PC-3 (cell line): ENCODE results near the gene C22orf39. TPM values are rescaled to one million over a fixed set of nuclear protein-coding genes. Genes with fewer than 3 reads are reported as not detected.

ENCODE experiments used
- ATAC-seq: fragments of 200-7000 bp; cut with Tn5 transposase; 2 replicates; pipeline ENCODE4 v1.9.1; 2020; ENCODE audit warnings: mild to moderate bottlenecking, moderate library complexity
- BruUV-seq: library from RNA; stranded (reverse); fragments of 400-500 nt; replicated peaks from 2 replicates; lab custom pipeline; 2021; lab: Mats Ljungman, UMichigan
- CTCF ChIA-PET: fragments of 300-600 bp; sonication (Branson Sonifier 250); formaldehyde crosslinking; loops from one replicate; lab custom pipeline; 2022; ENCODE audit warnings: antibody characterized with exemption; lab: Charles Lee
- POLR2A ChIA-PET: fragments of 300-600 bp; sonication (Branson Sonifier 250); formaldehyde crosslinking; loops from one replicate; lab custom pipeline; 2022; ENCODE audit warnings: antibody characterized with exemption; ENCODE audit not compliant: unreplicated experiment; lab: Charles Lee
- DNase-seq: peaks from one replicate; pipeline ENCODE4 v3.0.0-alpha.2; 2015
- H2AFZ ChIP-seq: fragments of 300-600 bp; sonication (generic); 2 replicates; pipeline ENCODE4 v1.6.0; 2016; ENCODE audit warnings: antibody characterized with exemption, low read length
- H3F3A ChIP-seq: fragments of 300-600 bp; sonication (generic); one replicate; pipeline ENCODE4 v1.6.0; 2017; ENCODE audit warnings: antibody characterized with exemption, low read length, control low read depth, mild to moderate bottlenecking; ENCODE audit not compliant: unreplicated experiment
- H3K27ac ChIP-seq: fragments of 300-600 bp; sonication (generic); 2 replicates; pipeline ENCODE4 v1.5.1; 2016; ENCODE audit warnings: mild to moderate bottlenecking, low read length
- H3K27me3 ChIP-seq: fragments of 300-600 bp; sonication (generic); 2 replicates; pipeline ENCODE4 v1.6.1; 2016; ENCODE audit warnings: low read length, mixed read lengths
- H3K36me3 ChIP-seq: fragments of 300-600 bp; sonication (generic); 2 replicates; pipeline ENCODE4 v1.6.1; 2016; ENCODE audit warnings: low read depth, mixed run types, low read length, mixed read lengths
- H3K4me1 ChIP-seq: fragments of 300-600 bp; sonication (generic); 2 replicates; pipeline ENCODE4 v1.5.1; 2016; ENCODE audit warnings: low read length; ENCODE audit not compliant: insufficient read depth
- H3K4me2 ChIP-seq: fragments of 300-600 bp; sonication (generic); 2 replicates; pipeline ENCODE4 v1.6.0; 2016; ENCODE audit warnings: low read length
- H3K4me3 ChIP-seq: fragments of 300-600 bp; sonication (generic); 2 replicates; pipeline ENCODE4 v1.5.1; 2016; ENCODE audit warnings: mild to moderate bottlenecking, low read length, mixed read lengths
- H3K79me2 ChIP-seq: fragments of 300-600 bp; sonication (generic); 2 replicates; pipeline ENCODE4 v1.6.1; 2017; ENCODE audit warnings: low read length, mixed read lengths
- H3K9ac ChIP-seq: fragments of 300-600 bp; sonication (generic); 2 replicates; pipeline ENCODE4 v1.6.0; 2016; ENCODE audit warnings: mild to moderate bottlenecking, low read length
- H3K9me2 ChIP-seq: fragments of 300-600 bp; sonication (generic); replicated peaks from 2 replicates; pipeline ENCODE4 v1.6.1; 2016; ENCODE audit warnings: mixed run types, low read length, mixed read lengths
- H3K9me3 ChIP-seq: fragments of 300-600 bp; sonication (generic); 2 replicates; pipeline ENCODE4 v1.6.1; 2016; ENCODE audit warnings: low read length, mixed read lengths
- H4K20me1 ChIP-seq: fragments of 300-600 bp; sonication (generic); 2 replicates; pipeline ENCODE4 v1.6.1; 2016; ENCODE audit warnings: low read length, mixed read lengths
- CTCF ChIP-seq: fragments of 300-600 bp; sonication (generic); conservative IDR thresholded peaks from 2 replicates; pipeline ENCODE4 v1.5.1; 2017; ENCODE audit warnings: antibody characterized with exemption, low read depth, mild to moderate bottlenecking, low read length
- EZH2 ChIP-seq: fragments of 300-600 bp; sonication (generic); IDR thresholded peaks from one replicate; pipeline ENCODE4 v1.6.1; 2017; ENCODE audit warnings: antibody characterized with exemption, mild to moderate bottlenecking, low read length; ENCODE audit not compliant: unreplicated experiment
- EZH2phosphoT487 ChIP-seq: fragments of 300-600 bp; sonication (generic); IDR thresholded peaks from 2 replicates; pipeline ENCODE4 v1.6.1; 2018; ENCODE audit warnings: mild to moderate bottlenecking, antibody characterized with exemption, low read length, borderline replicate concordance
- intact Hi-C: fragments of 100-400 bp; cut with micrococcal nuclease; formaldehyde crosslinking; loops from 2 replicates; pipeline ENCODE4 v1.9.0; 2023
- total RNA-seq: library from RNA; depleted of rRNA; stranded (reverse); fragments of >200 nt; gene quantifications from 2 replicates; pipeline ENCODE4 v1.2.3, GENCODE V29; 2014

The C22orf39 gene
- total RNA-seq, 1 experiment from 2014 or later: 25.0 TPM

DNA sequence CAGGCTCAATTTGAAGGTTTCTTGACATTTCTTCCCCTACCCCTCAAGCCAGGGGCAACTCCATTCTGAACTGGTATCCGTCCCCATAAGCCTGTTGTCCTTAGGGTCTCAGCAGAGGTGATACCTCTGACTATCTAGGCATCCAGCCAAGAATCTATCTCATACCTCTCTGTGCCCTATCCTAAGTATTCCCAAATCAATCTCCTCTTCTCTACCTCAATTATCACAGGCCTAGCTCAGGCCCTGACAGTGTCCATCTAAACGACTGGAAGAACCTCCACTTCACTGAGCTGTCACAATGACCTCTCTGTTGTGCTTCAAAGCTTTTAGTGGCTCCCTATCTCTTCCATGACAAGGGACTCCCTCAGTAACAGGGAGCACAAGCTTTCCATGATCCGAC is 42.8 kb downstream of the C22orf39 start:
- no peaks in the 10 kb centered on the region for H3K9me2 ChIP-seq
- BruUV-seq: no TSS peak
- no peaks in the 10 kb centered on the region for H3K79me2 ChIP-seq
- H2AFZ ChIP-seq: no peak overlapping the region
- no peaks in the 10 kb centered on the region for H3K9me3 ChIP-seq
- no peak overlapping the region for H3K4me2 ChIP-seq
- no peaks in the 10 kb centered on the region for H3K4me1 ChIP-seq
- H3K36me3 ChIP-seq: peaks cover 15% of the 10 kb centered on the region; the same call in 1 of the 2 replicates
- POLR2A ChIA-PET: no interaction called here
- no peaks in the 10 kb centered on the region for H3F3A ChIP-seq
- no peaks in the 10 kb centered on the region for H3K27me3 ChIP-seq
- no peak for TF ChIP-seq EZH2phosphoT487
- no peak for TF ChIP-seq EZH2
- TF ChIP-seq CTCF: no peak
- no peak for DNase-seq
- intact Hi-C loops: no loop called here
- no peak overlapping the region for H3K4me3 ChIP-seq
- H3K27ac ChIP-seq: no peak overlapping the region
- H4K20me1 ChIP-seq: no peaks in the 10 kb centered on the region
- H3K9ac ChIP-seq: no peak overlapping the region
- CTCF ChIA-PET: no interaction called here
- ATAC-seq: no peak

- Histone ChIP-seq H3K27me3 (no peaks in the 10 kb centered on the region), H3K4me1 (no peaks in the 10 kb centered on the region), H3F3A (no peaks in the 10 kb centered on the region), H3K36me3 (peaks cover 12% of the 10 kb centered on the region; the same call in 1 of the 2 replicates), H3K9me3 (no peaks in the 10 kb centered on the region), H3K79me2 (no peaks in the 10 kb centered on the region), H3K4me2 (no peak overlapping the region), H2AFZ (no peak overlapping the region), H3K4me3 (no peak overlapping the region), H3K9ac (no peak overlapping the region), H3K27ac (no peak overlapping the region), H3K9me2 (no peaks in the 10 kb centered on the region), H4K20me1 (no peaks in the 10 kb centered on the region)
- DNase-seq: no peak
- no peak for ATAC-seq
- ChIA-PET CTCF (no interaction called here), POLR2A (no interaction called here)
- no TSS peak for BruUV-seq
- no peak for TF ChIP-seq EZH2phosphoT487
- TF ChIP-seq CTCF: no peak
- no peak for TF ChIP-seq EZH2
- intact Hi-C loops: no loop called here
Measured at GRCh38 chr22:19402642-19403191, 44.8 kb downstream of the C22orf39 start.

DNA sequence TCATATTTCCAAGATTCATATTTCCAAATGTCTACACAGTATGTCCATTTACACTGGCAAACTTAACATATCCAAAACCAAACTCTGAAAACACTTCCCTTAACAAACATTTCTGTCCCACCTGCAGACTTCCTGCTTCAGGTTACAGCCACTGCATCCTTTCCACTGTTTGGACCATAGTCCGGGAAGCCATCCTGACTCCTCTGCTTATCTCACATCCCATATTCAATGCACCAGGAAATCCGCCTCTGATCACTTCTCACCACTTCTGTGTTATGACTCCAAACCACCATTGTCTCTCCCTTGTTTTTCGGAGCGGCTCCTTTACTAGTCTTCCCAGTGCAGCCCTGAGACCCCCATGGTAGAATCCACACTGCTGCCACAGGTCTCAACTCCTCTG is 46.0 kb downstream of the C22orf39 start:
- Histone ChIP-seq H3K4me3 (no peak overlapping the region), H3K9ac (no peak overlapping the region), H3K36me3 (peaks cover 16% of the 10 kb centered on the region; the same call in 1 of the 2 replicates), H3K9me3 (no peaks in the 10 kb centered on the region), H2AFZ (no peak overlapping the region), H3F3A (no peaks in the 10 kb centered on the region), H3K27me3 (no peaks in the 10 kb centered on the region), H3K9me2 (no peaks in the 10 kb centered on the region), H4K20me1 (no peaks in the 10 kb centered on the region), H3K27ac (no peak overlapping the region), H3K4me2 (no peak overlapping the region), H3K79me2 (no peaks in the 10 kb centered on the region), H3K4me1 (no peaks in the 10 kb centered on the region)
- TF ChIP-seq EZH2phosphoT487 (no peak), CTCF (no peak), EZH2 (no peak)
- intact Hi-C loops: no loop called here
- BruUV-seq: no TSS peak
- DNase-seq (no peak), ATAC-seq (no peak)
- ChIA-PET POLR2A (no interaction called here), CTCF (no interaction called here)
